Activated CD4-positive, alpha-beta T cell treated with anti-CD3 and anti-CD28 coated beads for 48 hours (primary cell): ENCODE measurements around the gene LBP.
"Not testable (repeated sequence)": the region's sequence is repeated elsewhere in the genome, so short reads cannot be mapped to it uniquely, and the experiment has no call there.

Experiments
- DNase-seq: peaks from one replicate; pipeline ENCODE4 v3.0.0-alpha.2; 2020

Gene LBP

DNA sequence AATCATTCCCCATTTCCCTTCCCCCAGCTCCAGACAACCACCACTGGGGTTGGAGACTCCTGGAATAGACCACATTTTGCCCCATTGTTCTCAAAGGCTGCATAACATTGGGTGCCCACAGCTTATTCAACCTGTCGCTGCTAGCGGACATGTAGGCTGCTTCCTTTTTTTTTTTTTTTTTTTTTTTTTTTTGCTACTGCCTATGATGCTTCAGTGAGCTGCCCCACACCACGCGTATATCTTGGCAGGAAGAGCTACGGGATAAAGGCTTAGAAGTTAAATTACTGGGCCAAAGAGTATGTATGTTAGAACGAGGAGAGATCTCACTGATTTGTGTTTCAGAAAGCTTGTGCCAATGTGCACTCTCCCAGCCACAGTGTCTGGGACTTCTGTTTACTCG, 7.0 kb downstream of the LBP start:
- DNase-seq, result no peak

GRCh38 chr20:38354227-38354626, 7.9 kb downstream of the LBP start:
- DNase-seq, result no peak

GRCh38 chr20:38355161-38356012, 9.1 kb downstream of the LBP start:
- DNase-seq, result no peak

GRCh38 chr20:38357653-38358207, 11.4 kb downstream of the LBP start:
- DNase-seq, result no peak

DNA sequence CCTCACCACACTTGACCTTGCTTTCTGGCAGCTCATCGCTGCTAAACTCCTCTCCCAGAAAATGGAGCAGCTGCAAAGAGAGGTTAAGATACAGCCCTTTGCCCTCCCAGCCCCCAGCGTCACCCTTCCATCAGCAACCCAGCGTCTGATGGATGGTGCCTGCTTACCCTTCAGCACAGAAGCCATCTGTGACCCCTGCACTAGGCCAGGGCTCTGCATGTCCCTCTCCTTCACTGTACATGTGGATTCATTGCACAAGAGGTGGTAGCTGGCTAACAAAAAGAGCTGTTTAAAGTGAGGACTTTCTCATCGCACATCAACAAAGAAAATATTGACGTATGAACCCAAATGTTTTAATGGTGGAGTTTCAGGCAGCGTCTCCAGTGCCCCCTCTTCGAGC, 12.3 kb downstream of the LBP start:
- DNase-seq, result no peak

- DNase-seq, result no peak
These were observed 16.9 kb downstream of the LBP start for GRCh38 chr20:38363004-38363747.

DNA sequence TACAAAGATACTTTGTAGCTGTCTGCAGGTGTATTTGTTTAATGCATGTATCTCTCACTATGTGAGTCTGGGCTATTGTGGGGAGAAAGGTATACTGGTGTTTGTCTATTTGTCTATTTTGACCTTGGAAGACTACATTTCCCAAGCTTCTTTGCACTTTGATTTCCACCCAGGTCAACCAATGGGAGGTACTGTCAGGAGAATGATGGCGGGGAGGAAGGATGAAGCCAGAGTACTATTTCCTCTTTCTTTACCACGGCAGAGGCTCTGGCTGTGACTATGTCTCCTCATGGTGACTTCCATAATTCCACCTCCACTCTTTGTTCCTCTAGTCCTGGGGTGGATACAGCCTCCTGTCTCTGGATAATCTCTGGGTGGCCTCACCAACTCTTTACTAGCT, 23.1 kb downstream of the LBP start:
- no peak for DNase-seq

DNA sequence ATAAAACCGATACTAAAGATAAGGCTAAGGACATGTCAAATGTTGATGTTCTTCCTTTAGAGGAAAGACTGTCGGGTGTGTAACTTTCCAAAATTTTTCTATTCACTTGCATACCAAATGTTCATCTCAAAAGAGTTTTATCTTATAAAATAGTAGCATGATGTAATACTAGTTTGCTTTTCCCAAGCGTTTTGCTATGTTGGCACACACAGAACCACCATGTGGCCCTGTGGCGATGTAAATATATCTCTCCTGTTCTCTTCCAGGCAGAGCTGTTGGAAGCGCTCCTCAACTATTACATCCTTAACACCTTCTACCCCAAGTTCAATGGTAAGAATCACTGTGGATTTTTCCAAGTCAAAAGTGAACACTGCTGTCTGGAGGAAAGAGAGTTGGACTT, 26.5 kb downstream of the LBP start:
- DNase-seq, result no peak

DNA sequence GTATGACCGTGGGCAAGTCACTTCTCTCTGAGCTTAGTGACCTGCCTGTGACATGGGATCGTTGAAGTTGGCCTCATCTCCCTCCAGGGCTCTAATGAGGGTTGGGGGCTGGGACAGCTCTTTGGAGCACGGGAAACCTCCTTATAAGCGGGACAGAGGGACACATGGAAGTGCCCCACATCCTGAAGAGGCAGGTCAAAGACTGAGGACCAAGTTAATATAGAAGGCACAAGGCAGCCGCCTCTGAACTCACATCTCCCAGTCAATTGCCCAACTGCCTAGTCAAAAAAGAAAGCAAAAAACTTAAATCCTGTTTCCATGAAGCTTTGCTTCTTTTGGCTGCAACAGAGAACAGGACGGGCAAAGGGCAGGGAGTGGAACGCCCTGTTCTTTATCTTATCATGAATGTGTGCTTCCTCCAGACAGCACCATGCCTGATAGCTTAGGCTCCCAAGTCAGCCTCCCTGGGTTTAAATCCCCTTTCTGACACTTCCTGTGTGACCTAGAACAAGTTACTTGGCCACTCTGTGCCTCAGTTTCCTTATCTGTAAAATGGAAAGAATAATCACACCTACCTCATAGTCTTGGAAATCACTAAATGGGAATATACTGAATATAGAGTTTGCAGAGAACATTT, 27.1 kb downstream of the LBP start:
- DNase-seq, result no peak

- DNase-seq, result no peak
These were observed 27.6 kb downstream of the LBP start for GRCh38 chr20:38373898-38374297.

- no peak for DNase-seq
These were observed 30.9 kb downstream of the LBP start for GRCh38 chr20:38377039-38377685.

DNA sequence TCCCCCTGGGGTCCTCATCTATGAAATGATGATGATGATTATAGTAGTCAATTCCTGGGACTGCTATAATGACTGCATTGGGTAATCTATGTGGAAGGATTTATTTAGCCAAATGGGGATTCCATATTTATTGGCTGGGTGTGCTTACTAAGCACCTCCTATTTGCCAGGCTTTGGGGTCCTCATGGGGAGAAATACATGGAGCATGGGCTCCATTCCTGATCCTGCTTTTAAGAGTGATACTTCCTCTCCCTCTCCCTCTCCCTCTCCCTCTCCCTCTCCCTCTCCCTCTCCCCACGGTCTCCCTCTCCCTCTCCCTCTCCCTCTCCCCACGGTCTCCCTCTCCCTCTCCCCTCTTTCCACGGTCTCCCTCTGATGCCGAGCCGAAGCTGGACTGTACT, 31.6 kb downstream of the LBP start:
- not testable (repeated sequence) for DNase-seq

- no peak for DNase-seq
These were observed 36.9 kb downstream of the LBP start for GRCh38 chr20:38383147-38383546.

DNA sequence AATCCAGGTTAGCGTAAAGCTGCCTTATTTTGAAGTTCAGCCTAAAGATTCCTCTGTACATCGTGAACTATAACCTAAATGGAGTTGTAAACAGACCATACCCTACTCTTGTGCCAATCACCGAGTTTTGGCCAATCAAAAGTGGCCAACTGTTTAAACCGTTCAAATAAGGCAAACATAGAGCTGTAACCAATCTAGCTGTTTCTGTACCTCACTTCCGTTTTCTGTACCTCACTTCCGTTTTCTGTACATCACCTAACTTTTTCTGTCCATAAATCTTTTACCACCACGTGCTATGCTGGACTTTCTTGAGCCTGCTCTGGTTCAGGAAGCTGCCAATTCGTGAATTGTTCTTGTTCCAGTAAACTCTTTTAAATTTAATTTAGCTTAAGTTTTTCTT, 39.7 kb downstream of the LBP start:
- DNase-seq, result no peak

- no peak for DNase-seq
These were observed 40.6 kb downstream of the LBP start for GRCh38 chr20:38386851-38387250.

GRCh38 chr20:38387953-38388352, 41.7 kb downstream of the LBP start:
- no peak for DNase-seq

- no peak for DNase-seq
These were observed 46.1 kb downstream of the LBP start for GRCh38 chr20:38392356-38392755.

- no peak for DNase-seq
These were observed 47.0 kb downstream of the LBP start for GRCh38 chr20:38393259-38393658.

DNA sequence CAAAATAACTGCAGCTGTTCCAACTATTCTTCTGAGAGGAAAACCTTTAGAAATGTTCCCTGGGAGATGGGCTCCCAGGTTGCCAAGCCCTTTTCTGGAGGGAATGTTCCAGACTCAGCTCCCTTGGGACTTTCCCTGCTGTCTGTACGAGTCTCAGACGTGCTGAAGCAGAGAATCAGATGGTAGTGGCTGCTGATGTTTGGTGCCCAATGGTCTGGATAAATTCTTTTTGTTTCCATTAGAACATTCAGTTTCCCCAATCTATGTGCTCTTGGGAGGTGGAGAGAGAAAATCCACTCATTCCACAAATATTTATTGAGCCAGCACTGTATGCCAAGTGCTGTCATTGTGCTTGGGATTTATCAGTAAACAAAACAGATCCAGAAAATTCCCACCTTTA, 48.9 kb downstream of the LBP start:
- no peak for DNase-seq

- DNase-seq, result not testable (repeated sequence)
These were observed 49.6 kb downstream of the LBP start for GRCh38 chr20:38395751-38396395.

- no peak for DNase-seq
These were observed 55.8 kb downstream of the LBP start for GRCh38 chr20:38402089-38402488.

- no peak for DNase-seq
These were observed 56.5 kb downstream of the LBP start for GRCh38 chr20:38402816-38403215.

GRCh38 chr20:38404016-38404415, 57.7 kb downstream of the LBP start:
- no peak for DNase-seq
